A673 (cell line): ENCODE measurements around the gene ADAMTS12. TPM values are rescaled to one million over a fixed set of nuclear protein-coding genes. Genes with fewer than 3 reads are reported as not detected.

Experiments used
- BruUV-seq: library from RNA; stranded (reverse); fragments of 400-500 nt; replicated peaks from 2 replicates; lab custom pipeline; 2021; lab: Mats Ljungman, UMichigan
- CTCF ChIA-PET: fragments of 300-600 bp; sonication (Branson Sonifier 250); formaldehyde crosslinking; loops from one replicate; lab custom pipeline; 2022; ENCODE audit warnings: antibody characterized with exemption; lab: Charles Lee
- POLR2A ChIA-PET: fragments of 300-600 bp; sonication (Branson Sonifier 250); formaldehyde crosslinking; loops from one replicate; lab custom pipeline; 2022; ENCODE audit warnings: antibody characterized with exemption; ENCODE audit not compliant: low non-redundant PET; lab: Charles Lee
- DNase-seq: peaks from one replicate; pipeline ENCODE4 v3.0.0-alpha.2; 2015; ENCODE audit warnings: low spot score
- H3K27ac ChIP-seq: fragments of 200-600 bp; sonication (generic); 2 replicates; pipeline ENCODE4 v1.5.1; 2016; ENCODE audit warnings: mixed run types, low read depth, mild to moderate bottlenecking, mixed read lengths, antibody characterized with exemption, low read length; ENCODE audit not compliant: poor library complexity, severe bottlenecking
- H3K27me3 ChIP-seq: fragments of 200-600 bp; sonication (generic); replicated peaks from 2 replicates; pipeline ENCODE4 v1.6.1; 2017; ENCODE audit warnings: mixed run types, low read depth, mild to moderate bottlenecking, mixed read lengths, antibody characterized with exemption, low read length; ENCODE audit not compliant: insufficient read depth, poor library complexity
- H3K36me3 ChIP-seq: fragments of 200-600 bp; sonication (generic); 2 replicates; pipeline ENCODE4 v1.6.1; 2016; ENCODE audit warnings: mixed run types, mild to moderate bottlenecking, mixed read lengths, antibody characterized with exemption, low read length; ENCODE audit not compliant: insufficient read depth, poor library complexity, severe bottlenecking
- H3K4me1 ChIP-seq: fragments of 200-600 bp; sonication (generic); 2 replicates; pipeline ENCODE4 v1.6.1; 2017; ENCODE audit warnings: mixed run types, mild to moderate bottlenecking, mixed read lengths, antibody characterized with exemption, low read length; ENCODE audit not compliant: insufficient read depth, poor library complexity, severe bottlenecking
- H3K4me3 ChIP-seq: fragments of 200-600 bp; sonication (generic); 2 replicates; pipeline ENCODE4 v1.5.1; 2016; ENCODE audit warnings: low read depth, mixed run types, mild to moderate bottlenecking, mixed read lengths, low read length; ENCODE audit not compliant: poor library complexity, severe bottlenecking
- H3K9me3 ChIP-seq: fragments of 200-600 bp; sonication (generic); 2 replicates; pipeline ENCODE4 v1.6.1; 2016; ENCODE audit warnings: mixed run types, low read depth, mild to moderate bottlenecking, mixed read lengths, antibody characterized with exemption, low read length; ENCODE audit not compliant: poor library complexity, severe bottlenecking
- EZH2 ChIP-seq: fragments of 200-600 bp; sonication (generic); IDR thresholded peaks from 2 replicates; pipeline ENCODE4 v1.6.1; 2017; ENCODE audit warnings: borderline replicate concordance, low read depth, mild to moderate bottlenecking, mixed read lengths, antibody characterized with exemption, low read length; ENCODE audit not compliant: poor library complexity, severe bottlenecking
- intact Hi-C: fragments of 100-400 bp; cut with micrococcal nuclease; formaldehyde crosslinking; loops from one replicate; pipeline ENCODE4 v1.10.0; 2022; ENCODE audit not compliant: unreplicated experiment
- total RNA-seq: library from RNA; stranded (reverse); gene quantifications from 2 replicates; pipeline ENCODE4 v1.2.3, GENCODE V29; 2021
- TF ChIP-seq, protein P1 (sequence below): fragments of 300-800, 200-600 bp; sonication (generic); conservative IDR thresholded peaks from 2 replicates; pipeline ENCODE4 v1.5.1; 2017; ENCODE audit warnings: low read depth, mild to moderate bottlenecking, antibody characterized with exemption, low read length, moderate library complexity, mixed read lengths

ADAMTS12 gene
- total RNA-seq, 1 experiment from 2014 or later, result 0.84 TPM

- Histone ChIP-seq H3K4me1 (no peaks in the 10 kb centered on the region), H3K27ac (no peak overlapping the region), H3K36me3 (no peaks in the 10 kb centered on the region), H3K9me3 (no peaks in the 10 kb centered on the region), H3K27me3 (peaks cover 84% of the 10 kb centered on the region), H3K4me3 (no peak overlapping the region)
- peak; percentile 6 for TF ChIP-seq EZH2
- TF ChIP-seq, protein P1, sequence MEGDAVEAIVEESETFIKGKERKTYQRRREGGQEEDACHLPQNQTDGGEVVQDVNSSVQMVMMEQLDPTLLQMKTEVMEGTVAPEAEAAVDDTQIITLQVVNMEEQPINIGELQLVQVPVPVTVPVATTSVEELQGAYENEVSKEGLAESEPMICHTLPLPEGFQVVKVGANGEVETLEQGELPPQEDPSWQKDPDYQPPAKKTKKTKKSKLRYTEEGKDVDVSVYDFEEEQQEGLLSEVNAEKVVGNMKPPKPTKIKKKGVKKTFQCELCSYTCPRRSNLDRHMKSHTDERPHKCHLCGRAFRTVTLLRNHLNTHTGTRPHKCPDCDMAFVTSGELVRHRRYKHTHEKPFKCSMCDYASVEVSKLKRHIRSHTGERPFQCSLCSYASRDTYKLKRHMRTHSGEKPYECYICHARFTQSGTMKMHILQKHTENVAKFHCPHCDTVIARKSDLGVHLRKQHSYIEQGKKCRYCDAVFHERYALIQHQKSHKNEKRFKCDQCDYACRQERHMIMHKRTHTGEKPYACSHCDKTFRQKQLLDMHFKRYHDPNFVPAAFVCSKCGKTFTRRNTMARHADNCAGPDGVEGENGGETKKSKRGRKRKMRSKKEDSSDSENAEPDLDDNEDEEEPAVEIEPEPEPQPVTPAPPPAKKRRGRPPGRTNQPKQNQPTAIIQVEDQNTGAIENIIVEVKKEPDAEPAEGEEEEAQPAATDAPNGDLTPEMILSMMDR, result no peak
- intact Hi-C loops, result no loop called here
- CTCF ChIA-PET, result interaction anchor here (0.6 kb wide), 1 partner anchor 355 kb away, joined by 3 read pairs; no protein-coding TSS in a partner anchor
- POLR2A ChIA-PET, result no interaction called here
- DNase-seq, result no peak
- BruUV-seq, result no TSS peak
These were observed 47.9 kb upstream of the ADAMTS12 start for GRCh38 chr5:33939556-33940262.

GRCh38 chr5:33938881-33939280 is 47.1 kb upstream of the ADAMTS12 start:
- POLR2A ChIA-PET, result no interaction called here
- Histone ChIP-seq H3K27ac (no peak overlapping the region), H3K27me3 (peaks cover 81% of the 10 kb centered on the region), H3K9me3 (no peaks in the 10 kb centered on the region), H3K4me3 (no peak overlapping the region), H3K36me3 (no peaks in the 10 kb centered on the region), H3K4me1 (no peaks in the 10 kb centered on the region)
- intact Hi-C loops, result no loop called here
- DNase-seq, result no peak
- CTCF ChIA-PET, result interaction anchor here (0.6 kb wide), 1 partner anchor 354 kb away, joined by 3 read pairs; no protein-coding TSS in a partner anchor
- TF ChIP-seq, protein P1, result no peak
- no peak for TF ChIP-seq EZH2
- no TSS peak for BruUV-seq

- POLR2A ChIA-PET, result no interaction called here
- no peaks in the 10 kb centered on the region for H3K36me3 ChIP-seq
- H3K9me3 ChIP-seq, result no peaks in the 10 kb centered on the region
- H3K4me1 ChIP-seq, result no peaks in the 10 kb centered on the region
- no peak for TF ChIP-seq EZH2
- TF ChIP-seq, protein P1, result no peak
- no TSS peak for BruUV-seq
- H3K4me3 ChIP-seq, result no peak overlapping the region
- no peak overlapping the region for H3K27ac ChIP-seq
- peaks cover 80% of the 10 kb centered on the region for H3K27me3 ChIP-seq
- DNase-seq, result no peak
- CTCF ChIA-PET, result no interaction called here
- intact Hi-C loops, result no loop called here
These were observed 46.7 kb upstream of the ADAMTS12 start for GRCh38 chr5:33938507-33938796.
